IMR-90 (cell line): ENCODE data around the gene CRYGS.
"Not testable (repeated sequence)": the region's sequence is repeated elsewhere in the genome, so short reads cannot be mapped to it uniquely, and the experiment has no call there.

Experiments
- CTCF ChIP-seq: conservative IDR thresholded peaks from 2 replicates; pipeline ENCODE4 v1.5.1; 2012; ENCODE audit warnings: mild to moderate bottlenecking, low read depth, low read length, improper control_type of control experiment
- FOS ChIP-seq: fragments of 150-350 bp; IDR thresholded peaks from 2 replicates; pipeline ENCODE4 v1.6.1; 2016; ENCODE audit warnings: low read depth, low read length
- MAFK ChIP-seq: IDR thresholded peaks from 2 replicates; pipeline ENCODE4 v1.6.1; 2012; ENCODE audit warnings: low read depth, low read length, improper control_type of control experiment
- NFE2L2 ChIP-seq: fragments of 150-350 bp; IDR thresholded peaks from 2 replicates; pipeline ENCODE4 v1.6.1; 2016; ENCODE audit warnings: low read depth, mild to moderate bottlenecking, low read length
- POLR2A ChIP-seq: IDR thresholded peaks from 2 replicates; pipeline ENCODE4 v1.6.1; 2012; ENCODE audit warnings: mild to moderate bottlenecking, low read depth, low read length
- RAD21 ChIP-seq: IDR thresholded peaks from 2 replicates; pipeline ENCODE4 v1.6.1; 2012; ENCODE audit warnings: low read length, improper control_type of control experiment
- RCOR1 ChIP-seq: IDR thresholded peaks from 2 replicates; pipeline ENCODE4 v1.6.1; 2012; ENCODE audit warnings: mild to moderate bottlenecking, low read length, improper control_type of control experiment; ENCODE audit not compliant: insufficient replicate concordance
- RFX5 ChIP-seq: IDR thresholded peaks from 2 replicates; pipeline ENCODE4 v1.8.0; 2012; ENCODE audit warnings: low read depth, mild to moderate bottlenecking, low read length, moderate library complexity
- SMC3 ChIP-seq: fragments of 150-350 bp; IDR thresholded peaks from 2 replicates; pipeline ENCODE4 v1.6.1; 2016; ENCODE audit warnings: low read depth, mild to moderate bottlenecking, antibody characterized with exemption, low read length, moderate library complexity

- not testable (repeated sequence) for TF ChIP-seq CTCF, POLR2A, SMC3, NFE2L2, FOS, RAD21, RCOR1, RFX5, MAFK
Observed at GRCh38 chr3:186499949-186500348, 44.2 kb downstream of the CRYGS start.
